MM.1S (cell line): ENCODE measurements around the gene DHX30.

Experiments
- DNase-seq: peaks from one replicate; pipeline ENCODE4 v3.0.0-alpha.2; 2015
- H2AFZ ChIP-seq: fragments of 300-600 bp; sonication (generic); 2 replicates; pipeline ENCODE4 v1.6.0; 2016; ENCODE audit warnings: antibody characterized with exemption, low read length
- H3F3A ChIP-seq: fragments of 300-600 bp; sonication (generic); 2 replicates; pipeline ENCODE4 v1.6.1; 2016; ENCODE audit warnings: mild to moderate bottlenecking, antibody characterized with exemption, low read length, moderate library complexity, mixed read lengths; ENCODE audit not compliant: insufficient read depth
- H3K27ac ChIP-seq: fragments of 300-600 bp; sonication (generic); 2 replicates; pipeline ENCODE4 v1.5.1; 2016; ENCODE audit warnings: mild to moderate bottlenecking, low read length
- H3K27me3 ChIP-seq: fragments of 300-600 bp; sonication (generic); replicated peaks from 2 replicates; pipeline ENCODE4 v1.6.0; 2016; ENCODE audit warnings: low read length; ENCODE audit not compliant: insufficient read depth
- H3K36me3 ChIP-seq: fragments of 300-600 bp; sonication (generic); replicated peaks from 2 replicates; pipeline ENCODE4 v1.6.1; 2016; ENCODE audit warnings: mild to moderate bottlenecking, low read length, mixed read lengths; ENCODE audit not compliant: insufficient read depth
- H3K4me1 ChIP-seq: fragments of 300-600 bp; sonication (generic); 2 replicates; pipeline ENCODE4 v1.6.1; 2016; ENCODE audit warnings: low read length, mixed read lengths
- H3K4me2 ChIP-seq: fragments of 300-600 bp; sonication (generic); 2 replicates; pipeline ENCODE4 v1.6.0; 2016; ENCODE audit warnings: low read depth, low read length
- H3K4me3 ChIP-seq: fragments of 300-600 bp; sonication (generic); 2 replicates; pipeline ENCODE4 v1.5.1; 2016; ENCODE audit warnings: low read length, mixed read lengths
- H3K79me2 ChIP-seq: fragments of 300-600 bp; sonication (generic); 2 replicates; pipeline ENCODE4 v1.6.1; 2016; ENCODE audit warnings: mixed run types, low read length, mixed read lengths
- H3K9ac ChIP-seq: fragments of 300-600 bp; sonication (generic); 2 replicates; pipeline ENCODE4 v1.6.1; 2016; ENCODE audit warnings: low read length, mixed read lengths
- H3K9me2 ChIP-seq: fragments of 300-600 bp; sonication (generic); replicated peaks from 2 replicates; pipeline ENCODE4 v1.6.1; 2016; ENCODE audit warnings: mild to moderate bottlenecking, low read length, mixed read lengths; ENCODE audit not compliant: insufficient read depth
- H3K9me3 ChIP-seq: fragments of 300-600 bp; sonication (generic); replicated peaks from 2 replicates; pipeline ENCODE4 v1.6.1; 2016; ENCODE audit warnings: mild to moderate bottlenecking, low read length, mixed read lengths; ENCODE audit not compliant: insufficient read depth
- H4K20me1 ChIP-seq: fragments of 300-600 bp; sonication (generic); 2 replicates; pipeline ENCODE4 v1.6.1; 2016; ENCODE audit warnings: mild to moderate bottlenecking, low read length, moderate library complexity, mixed read lengths; ENCODE audit not compliant: insufficient read depth
- EZH2 ChIP-seq: fragments of 300-600 bp; sonication (generic); optimal IDR thresholded peaks from 2 replicates; pipeline ENCODE3; 2017; ENCODE audit warnings: low read depth, mild to moderate bottlenecking, antibody characterized with exemption, low read length, mixed read lengths
- EZH2phosphoT487 ChIP-seq: fragments of 300-600 bp; sonication (generic); IDR thresholded peaks from 2 replicates; pipeline ENCODE4 v1.6.1; 2018; ENCODE audit warnings: antibody characterized with exemption, low read length
- TF ChIP-seq, protein P1 (sequence below): fragments of 300-600 bp; sonication (generic); IDR thresholded peaks from 2 replicates; pipeline ENCODE4 v1.5.1; 2016; ENCODE audit warnings: antibody characterized with exemption, low read length, mixed read lengths

The DHX30 gene

DNA sequence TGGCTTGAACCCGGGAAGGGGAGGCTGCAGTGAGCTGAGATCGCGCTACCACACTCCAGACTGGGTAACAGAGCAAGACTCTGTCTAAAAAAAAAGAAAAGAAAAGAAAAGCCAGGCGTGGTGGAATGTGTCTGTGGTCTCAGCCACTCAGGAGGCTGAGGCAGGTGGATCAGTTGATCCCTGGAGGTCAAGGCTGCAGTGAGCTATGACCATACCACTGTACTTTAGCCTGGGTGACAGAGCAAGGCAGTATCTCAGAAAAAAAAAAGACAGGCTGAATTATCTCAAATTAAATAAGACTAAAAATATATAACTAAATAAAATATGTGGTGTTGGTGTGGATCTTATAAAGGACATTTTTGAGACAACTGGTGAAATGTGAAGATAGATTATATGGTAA is 41.9 kb upstream of the DHX30 start:
- Histone ChIP-seq H4K20me1 (no peaks in the 10 kb centered on the region; the same call in 1 of the 2 replicates), H3K4me3 (no peak overlapping the region), H3K4me2 (no peak overlapping the region), H3K36me3 (peaks cover 11% of the 10 kb centered on the region; the same call in 1 of the 2 replicates), H3K79me2 (peaks cover 84% of the 10 kb centered on the region), H3K4me1 (no peaks in the 10 kb centered on the region), H3F3A (no peaks in the 10 kb centered on the region), H3K27ac (no peak overlapping the region), H3K9me2 (no peaks in the 10 kb centered on the region), H3K9me3 (no peaks in the 10 kb centered on the region), H2AFZ (no peak overlapping the region), H3K9ac (no peak overlapping the region), H3K27me3 (no peaks in the 10 kb centered on the region)
- no peak for DNase-seq
- TF ChIP-seq EZH2 (no peak), EZH2phosphoT487 (no peak)
- TF ChIP-seq, protein P1, sequence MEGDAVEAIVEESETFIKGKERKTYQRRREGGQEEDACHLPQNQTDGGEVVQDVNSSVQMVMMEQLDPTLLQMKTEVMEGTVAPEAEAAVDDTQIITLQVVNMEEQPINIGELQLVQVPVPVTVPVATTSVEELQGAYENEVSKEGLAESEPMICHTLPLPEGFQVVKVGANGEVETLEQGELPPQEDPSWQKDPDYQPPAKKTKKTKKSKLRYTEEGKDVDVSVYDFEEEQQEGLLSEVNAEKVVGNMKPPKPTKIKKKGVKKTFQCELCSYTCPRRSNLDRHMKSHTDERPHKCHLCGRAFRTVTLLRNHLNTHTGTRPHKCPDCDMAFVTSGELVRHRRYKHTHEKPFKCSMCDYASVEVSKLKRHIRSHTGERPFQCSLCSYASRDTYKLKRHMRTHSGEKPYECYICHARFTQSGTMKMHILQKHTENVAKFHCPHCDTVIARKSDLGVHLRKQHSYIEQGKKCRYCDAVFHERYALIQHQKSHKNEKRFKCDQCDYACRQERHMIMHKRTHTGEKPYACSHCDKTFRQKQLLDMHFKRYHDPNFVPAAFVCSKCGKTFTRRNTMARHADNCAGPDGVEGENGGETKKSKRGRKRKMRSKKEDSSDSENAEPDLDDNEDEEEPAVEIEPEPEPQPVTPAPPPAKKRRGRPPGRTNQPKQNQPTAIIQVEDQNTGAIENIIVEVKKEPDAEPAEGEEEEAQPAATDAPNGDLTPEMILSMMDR, result no peak

DNA sequence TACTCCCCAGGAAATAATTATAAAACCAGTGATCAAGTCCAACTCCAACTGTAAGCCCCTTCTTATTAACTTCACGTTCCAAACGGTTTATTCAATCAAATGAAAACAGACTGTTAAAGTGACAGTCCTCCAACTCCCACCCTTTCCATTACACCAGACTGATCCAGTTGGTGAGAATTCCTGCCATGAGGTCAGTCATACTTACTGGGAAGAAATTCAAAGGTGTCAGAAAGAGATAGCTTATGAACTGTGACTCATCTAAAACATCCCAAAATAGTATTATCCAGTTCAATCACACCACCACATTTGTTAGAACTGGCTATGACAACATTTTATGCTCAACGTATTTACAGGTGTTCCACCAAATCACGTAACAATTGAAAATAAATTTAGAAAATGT is 40.7 kb upstream of the DHX30 start:
- H3K9ac ChIP-seq, result no peak overlapping the region
- H3K9me2 ChIP-seq, result no peaks in the 10 kb centered on the region
- H3K79me2 ChIP-seq, result peaks cover 80% of the 10 kb centered on the region
- H3K36me3 ChIP-seq, result peaks cover 6% of the 10 kb centered on the region; the same call in 1 of the 2 replicates
- H2AFZ ChIP-seq, result no peak overlapping the region
- H3K4me3 ChIP-seq, result no peak overlapping the region
- H3K4me1 ChIP-seq, result no peaks in the 10 kb centered on the region
- no peaks in the 10 kb centered on the region; the same call in 1 of the 2 replicates for H4K20me1 ChIP-seq
- no peak overlapping the region for H3K27ac ChIP-seq
- H3K9me3 ChIP-seq, result no peaks in the 10 kb centered on the region
- TF ChIP-seq EZH2phosphoT487, result no peak
- TF ChIP-seq, protein P1, result no peak
- no peak for TF ChIP-seq EZH2
- DNase-seq, result no peak
- no peaks in the 10 kb centered on the region for H3F3A ChIP-seq
- H3K4me2 ChIP-seq, result no peak overlapping the region
- H3K27me3 ChIP-seq, result no peaks in the 10 kb centered on the region

DNA sequence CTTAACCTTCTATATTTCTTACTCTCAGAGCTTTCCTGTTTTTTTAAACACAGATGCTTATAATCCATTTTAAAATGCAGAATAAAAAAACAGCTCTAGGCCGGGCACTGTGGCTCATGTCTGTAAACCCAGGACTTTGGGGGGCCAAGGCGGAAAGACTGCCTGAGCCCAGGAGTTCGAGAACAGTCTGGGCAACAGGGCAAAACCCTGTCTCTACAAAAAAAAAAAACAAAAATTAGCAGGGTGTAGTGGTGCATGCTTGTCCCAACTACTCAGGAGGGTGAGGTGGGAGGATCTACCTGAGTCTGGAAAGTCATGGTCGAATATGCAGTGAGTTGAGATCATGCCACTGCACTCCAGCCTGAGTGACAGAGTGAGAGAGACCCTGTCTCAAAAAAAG is 36.8 kb upstream of the DHX30 start:
- TF ChIP-seq, protein P1, result no peak
- no peak for TF ChIP-seq EZH2
- no peak for TF ChIP-seq EZH2phosphoT487
- Histone ChIP-seq H3K4me3 (no peak overlapping the region), H2AFZ (no peak overlapping the region), H3K4me2 (no peak overlapping the region), H3K4me1 (no peaks in the 10 kb centered on the region), H4K20me1 (peaks cover 4% of the 10 kb centered on the region; the same call in 1 of the 2 replicates), H3K9me2 (no peaks in the 10 kb centered on the region), H3F3A (no peaks in the 10 kb centered on the region), H3K27me3 (no peaks in the 10 kb centered on the region), H3K9ac (no peak overlapping the region), H3K36me3 (peaks cover 4% of the 10 kb centered on the region; the same call in 1 of the 2 replicates), H3K9me3 (no peaks in the 10 kb centered on the region), H3K79me2 (peaks cover 77% of the 10 kb centered on the region), H3K27ac (no peak overlapping the region)
- DNase-seq, result no peak
